Activated CD4-positive, alpha-beta T cell treated with anti-CD3 and anti-CD28 coated beads, Interleukin-2, amount 10 ng/mL, durations not matched to agents 24 days and 14 days (primary cell): ENCODE data around the gene TTC38. TPM values are rescaled to one million over a fixed set of nuclear protein-coding genes. Genes with fewer than 3 reads are reported as not detected.

ENCODE experiments used
- DNase-seq: peaks from one replicate; pipeline ENCODE4 v3.0.0; 2022
- H3K27ac Mint-ChIP-seq: one replicate; pipeline ENCODE4 v1.8.0; 2022; ENCODE audit warnings: mild to moderate bottlenecking, mixed read lengths
- H3K27me3 Mint-ChIP-seq: one replicate; pipeline ENCODE4 v1.8.0; 2022; ENCODE audit warnings: mixed read lengths
- H3K36me3 Mint-ChIP-seq: one replicate; pipeline ENCODE4 v1.8.0; 2022; ENCODE audit warnings: low read depth, mild to moderate bottlenecking, mixed read lengths
- H3K4me1 Mint-ChIP-seq: one replicate; pipeline ENCODE4 v1.8.0; 2021; ENCODE audit warnings: mixed read lengths
- H3K4me3 Mint-ChIP-seq: one replicate; pipeline ENCODE4 v1.8.0; 2022; ENCODE audit warnings: mild to moderate bottlenecking, moderate library complexity, mixed read lengths
- H3K9me3 Mint-ChIP-seq: one replicate; pipeline ENCODE4 v1.8.0; 2021; ENCODE audit warnings: mixed read lengths
- intact Hi-C: fragments of 100-400 bp; cut with micrococcal nuclease; formaldehyde crosslinking; loops from one replicate; pipeline ENCODE4 v1.15.1; 2023
- total RNA-seq: library from RNA; stranded (reverse); gene quantifications from 2 replicates; pipeline ENCODE4 v1.2.3, GENCODE V29; 2022

TTC38 gene
- total RNA-seq, 1 donor from 2014 or later, result 20.3 TPM

DNA sequence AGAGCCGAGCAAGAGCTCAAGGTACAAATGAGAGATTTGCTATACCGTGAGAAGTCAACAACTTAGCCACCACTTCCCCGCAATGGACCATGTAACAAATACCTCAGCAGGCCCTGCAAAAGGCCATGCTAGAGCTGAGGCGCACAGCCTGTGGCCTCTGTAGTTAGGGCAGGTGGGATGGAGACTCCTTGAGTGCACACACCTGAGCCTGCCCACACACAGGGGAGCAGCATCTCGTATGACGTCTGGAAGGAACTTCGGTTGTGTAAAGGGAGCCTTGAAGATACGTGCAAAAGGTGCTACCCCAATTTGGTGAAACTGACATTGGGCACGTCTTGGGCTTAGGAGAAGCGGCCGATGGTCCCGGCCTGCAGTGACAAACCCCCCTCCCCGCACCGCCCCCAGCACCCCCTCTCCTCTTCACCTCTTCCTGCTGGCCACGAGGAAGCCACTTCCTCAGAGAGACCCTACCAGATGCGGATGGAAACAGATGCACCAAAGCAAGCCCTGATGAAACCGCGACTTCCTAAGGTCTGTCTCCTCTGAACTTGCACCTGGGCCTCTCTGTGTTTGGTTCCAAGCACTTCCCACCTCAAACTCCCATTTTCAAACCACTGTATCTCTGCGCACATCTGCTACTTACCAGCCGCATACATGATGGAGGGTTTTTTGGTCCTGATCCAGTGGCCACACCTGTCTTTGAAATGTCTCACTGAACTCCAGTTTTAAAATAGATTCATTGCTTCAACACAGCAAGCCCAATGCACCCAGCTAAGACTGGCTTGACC, 28.4 kb upstream of the TTC38 start:
- Mint-ChIP-seq H3K27ac (peak overlapping the region; percentile 57), H3K36me3 (peaks cover 22% of the 10 kb centered on the region), H3K27me3 (no peaks in the 10 kb centered on the region), H3K4me1 (peaks cover 14% of the 10 kb centered on the region), H3K9me3 (no peaks in the 10 kb centered on the region), H3K4me3 (peak overlapping the region; percentile 1)
- peak; percentile 71 for DNase-seq
- intact Hi-C loops, result no loop called here

DNA sequence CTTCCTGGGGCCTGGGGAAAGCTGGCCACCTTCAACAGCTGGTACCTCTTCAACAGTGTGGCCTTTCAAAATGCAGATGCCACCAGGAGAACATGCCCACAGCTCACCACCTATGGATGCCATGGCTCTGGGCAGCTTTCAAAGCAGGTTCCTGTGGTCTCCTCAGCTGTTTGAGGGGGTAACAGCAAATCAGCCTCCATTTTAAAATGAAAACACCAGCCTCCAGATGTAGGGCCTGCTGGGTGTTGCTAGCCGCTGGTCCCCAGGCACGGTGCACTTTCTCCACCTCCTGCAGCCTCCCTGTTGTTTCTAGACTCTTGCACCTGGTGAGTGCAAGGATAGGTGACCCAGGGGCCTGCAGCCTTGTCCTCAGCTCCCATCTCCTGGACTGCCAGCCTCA, 27.7 kb upstream of the TTC38 start:
- peaks cover 14% of the 10 kb centered on the region for H3K4me1 Mint-ChIP-seq
- intact Hi-C loops, result no loop called here
- H3K4me3 Mint-ChIP-seq, result no peak overlapping the region
- no peaks in the 10 kb centered on the region for H3K27me3 Mint-ChIP-seq
- H3K9me3 Mint-ChIP-seq, result no peaks in the 10 kb centered on the region
- no peak for DNase-seq
- H3K27ac Mint-ChIP-seq, result no peak overlapping the region
- H3K36me3 Mint-ChIP-seq, result peaks cover 22% of the 10 kb centered on the region

DNA sequence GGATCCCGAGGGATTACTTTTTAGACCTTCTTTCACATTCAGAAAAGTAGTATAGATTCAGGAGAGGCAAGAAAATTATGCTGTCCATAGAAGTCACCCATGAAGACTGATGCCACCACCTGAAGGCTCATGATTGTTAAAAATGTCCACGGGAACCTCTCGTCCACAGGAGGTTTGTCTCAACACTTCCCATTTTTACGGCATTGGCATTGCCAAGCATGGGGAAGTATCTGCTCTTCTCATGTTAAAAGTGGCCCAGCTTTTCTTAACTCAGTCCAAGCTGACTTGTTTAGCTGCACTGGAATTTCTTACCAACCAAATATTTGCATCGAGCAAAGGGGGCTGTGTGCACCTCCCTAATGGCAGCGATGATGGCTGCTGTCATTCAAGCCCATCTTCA, 27.3 kb upstream of the TTC38 start:
- H3K27me3 Mint-ChIP-seq, result no peaks in the 10 kb centered on the region
- peaks cover 14% of the 10 kb centered on the region for H3K4me1 Mint-ChIP-seq
- peaks cover 20% of the 10 kb centered on the region for H3K36me3 Mint-ChIP-seq
- DNase-seq, result no peak
- intact Hi-C loops, result no loop called here
- H3K9me3 Mint-ChIP-seq, result no peaks in the 10 kb centered on the region
- no peak overlapping the region for H3K4me3 Mint-ChIP-seq
- no peak overlapping the region for H3K27ac Mint-ChIP-seq

DNA sequence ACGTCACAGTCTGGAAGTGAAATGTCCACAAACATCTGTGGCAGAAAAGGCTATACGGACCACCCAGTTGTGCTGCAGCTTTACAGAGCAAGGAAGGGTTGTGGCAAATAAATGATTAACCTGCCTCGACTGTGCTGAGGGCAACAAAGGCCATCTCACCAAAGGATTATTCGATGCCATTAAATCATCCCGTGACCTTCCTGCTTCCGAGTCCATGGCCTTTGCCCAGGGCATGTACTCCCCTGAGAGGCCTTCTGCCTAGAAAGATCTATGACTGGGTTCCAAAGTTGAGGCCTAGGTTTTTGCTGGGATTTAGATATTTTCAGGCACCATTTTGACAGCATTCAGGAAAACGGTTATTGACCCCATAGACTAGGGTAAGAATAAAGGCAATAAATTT, 26.9 kb upstream of the TTC38 start:
- H3K36me3 Mint-ChIP-seq, result peaks cover 21% of the 10 kb centered on the region
- no peak for DNase-seq
- intact Hi-C loops, result no loop called here
- H3K27me3 Mint-ChIP-seq, result no peaks in the 10 kb centered on the region
- peaks cover 14% of the 10 kb centered on the region for H3K4me1 Mint-ChIP-seq
- no peak overlapping the region for H3K27ac Mint-ChIP-seq
- no peak overlapping the region for H3K4me3 Mint-ChIP-seq
- no peaks in the 10 kb centered on the region for H3K9me3 Mint-ChIP-seq

DNA sequence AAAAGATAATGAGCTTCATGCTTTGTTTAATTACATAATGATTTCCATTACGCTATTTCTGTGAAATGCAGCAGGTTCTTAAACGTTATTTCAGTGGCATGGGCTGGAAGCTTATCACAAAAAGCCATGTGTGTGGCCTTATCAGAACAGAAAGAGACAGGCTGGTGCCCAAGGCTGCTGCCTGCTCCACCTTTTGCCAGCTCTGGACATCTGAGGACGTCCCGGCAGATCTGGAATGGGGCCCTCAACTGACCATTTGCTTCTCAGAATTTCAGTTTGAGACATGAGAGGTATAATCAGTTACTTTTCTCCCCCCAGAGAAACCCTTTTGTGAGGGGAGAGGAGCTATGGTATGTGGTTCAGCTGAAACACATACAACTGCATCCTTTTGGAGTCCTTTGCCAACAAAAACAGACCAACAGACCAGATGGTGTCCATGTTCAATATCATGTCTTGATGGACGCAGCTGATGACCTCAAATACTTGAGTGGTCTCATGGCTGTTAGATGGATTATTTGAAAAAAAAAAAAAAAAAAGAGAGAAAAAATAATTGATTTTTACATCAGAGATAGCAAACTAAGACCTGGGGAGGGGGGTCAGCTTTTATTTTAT, 26.3 kb upstream of the TTC38 start:
- H3K9me3 Mint-ChIP-seq, result no peaks in the 10 kb centered on the region

DNA sequence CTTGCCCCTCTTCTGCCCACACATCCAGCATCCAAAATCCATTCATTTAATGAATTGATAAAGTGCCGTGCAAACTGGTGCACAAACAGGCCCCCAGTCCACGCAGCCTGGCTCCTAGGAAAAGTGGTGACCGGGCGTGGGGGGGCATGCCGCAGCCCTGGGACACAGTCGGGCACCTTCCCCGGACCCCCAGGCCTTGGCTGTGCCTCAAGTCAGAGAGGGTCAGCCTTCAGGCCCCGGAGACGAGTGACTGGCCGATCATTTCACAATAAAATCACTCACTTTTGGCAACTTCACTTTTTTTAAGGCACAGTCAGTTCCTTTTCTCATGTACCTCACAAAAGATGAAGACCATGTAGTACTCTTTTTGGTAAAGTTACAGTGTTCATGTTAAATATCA, 25.7 kb upstream of the TTC38 start:
- Mint-ChIP-seq H3K4me1 (peaks cover 17% of the 10 kb centered on the region), H3K4me3 (no peak overlapping the region), H3K36me3 (peaks cover 23% of the 10 kb centered on the region), H3K9me3 (no peaks in the 10 kb centered on the region), H3K27me3 (no peaks in the 10 kb centered on the region), H3K27ac (no peak overlapping the region)
- no peak for DNase-seq
- intact Hi-C loops, result no loop called here

More for the DNA sequence above, 26.3 kb upstream of the TTC38 start:
- H3K36me3 Mint-ChIP-seq, result peaks cover 23% of the 10 kb centered on the region
- H3K27me3 Mint-ChIP-seq, result no peaks in the 10 kb centered on the region
- no peak overlapping the region for H3K4me3 Mint-ChIP-seq
- H3K4me1 Mint-ChIP-seq, result peaks cover 17% of the 10 kb centered on the region
- DNase-seq, result no peak
- H3K27ac Mint-ChIP-seq, result no peak overlapping the region
- intact Hi-C loops, result no loop called here

DNA sequence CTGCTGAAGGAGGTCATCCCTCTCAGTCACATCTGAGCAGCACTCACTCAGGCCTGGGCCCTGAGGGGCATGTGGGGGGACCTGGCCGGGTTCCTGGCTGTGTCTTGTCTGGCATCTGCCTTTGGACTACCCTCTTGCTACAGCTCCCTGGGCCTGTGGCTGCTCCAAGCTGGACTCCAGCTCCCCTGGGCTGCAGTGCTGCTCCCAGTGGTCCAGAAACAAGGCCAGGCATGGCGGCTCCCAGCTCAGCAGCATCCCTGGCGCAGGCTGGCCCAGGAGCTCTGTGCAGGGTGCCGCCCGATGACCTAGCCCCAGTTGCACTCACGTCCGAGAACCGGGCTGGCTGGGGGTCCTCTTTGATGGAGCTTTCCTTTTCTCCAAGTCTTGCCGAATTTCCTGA, 23.0 kb upstream of the TTC38 start:
- Mint-ChIP-seq H3K9me3 (no peaks in the 10 kb centered on the region), H3K4me3 (no peak overlapping the region), H3K4me1 (peaks cover 19% of the 10 kb centered on the region), H3K36me3 (peaks cover 16% of the 10 kb centered on the region), H3K27ac (no peak overlapping the region), H3K27me3 (no peaks in the 10 kb centered on the region)
- DNase-seq, result no peak
- intact Hi-C loops, result no loop called here

DNA sequence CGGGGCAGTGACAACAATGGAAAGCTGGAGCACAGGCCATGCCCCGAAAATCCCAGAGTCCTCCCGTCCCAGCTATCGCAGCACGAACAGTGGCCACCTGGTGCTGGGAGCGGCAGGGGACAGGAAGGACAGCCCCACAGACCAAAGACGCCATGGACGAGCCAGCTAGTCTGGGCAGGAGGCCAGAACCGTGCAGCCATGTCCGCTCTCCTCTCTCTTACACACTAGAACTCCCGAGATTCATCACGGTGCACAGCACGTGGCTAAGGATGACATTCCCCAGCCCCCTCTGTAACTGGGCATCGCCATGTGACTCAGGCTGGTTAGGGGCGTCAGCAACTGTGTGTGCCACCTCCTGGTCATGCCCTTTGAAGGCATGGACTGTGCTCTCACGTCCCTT, 22.3 kb upstream of the TTC38 start:
- H3K27ac Mint-ChIP-seq, result no peak overlapping the region
- no peak for DNase-seq
- H3K36me3 Mint-ChIP-seq, result peaks cover 16% of the 10 kb centered on the region
- H3K27me3 Mint-ChIP-seq, result no peaks in the 10 kb centered on the region
- H3K9me3 Mint-ChIP-seq, result no peaks in the 10 kb centered on the region
- peaks cover 14% of the 10 kb centered on the region for H3K4me1 Mint-ChIP-seq
- H3K4me3 Mint-ChIP-seq, result no peak overlapping the region
- intact Hi-C loops, result no loop called here

DNA sequence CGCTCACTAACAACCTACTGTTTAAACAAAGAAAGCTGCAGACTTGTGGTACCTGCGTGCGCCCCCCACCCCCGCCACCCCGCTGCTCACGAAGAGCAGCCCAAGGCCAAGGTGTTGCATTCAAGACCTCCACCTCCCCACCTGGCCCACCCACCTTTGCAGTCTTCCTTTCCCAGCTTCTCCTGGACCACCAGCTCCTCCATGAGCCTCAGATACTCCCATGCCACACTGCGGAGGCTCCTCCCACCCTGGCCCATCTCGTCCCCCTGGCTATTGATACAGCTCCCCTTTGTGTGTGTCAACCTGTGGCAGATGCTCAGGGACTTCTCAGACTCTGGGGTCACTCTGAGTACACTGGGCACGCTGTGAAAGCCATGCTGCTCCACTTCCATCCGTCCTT, 21.6 kb upstream of the TTC38 start:
- Mint-ChIP-seq H3K4me3 (no peak overlapping the region), H3K27ac (no peak overlapping the region), H3K4me1 (peaks cover 12% of the 10 kb centered on the region), H3K9me3 (no peaks in the 10 kb centered on the region), H3K27me3 (no peaks in the 10 kb centered on the region), H3K36me3 (peaks cover 15% of the 10 kb centered on the region)
- DNase-seq, result no peak
- intact Hi-C loops, result no loop called here

DNA sequence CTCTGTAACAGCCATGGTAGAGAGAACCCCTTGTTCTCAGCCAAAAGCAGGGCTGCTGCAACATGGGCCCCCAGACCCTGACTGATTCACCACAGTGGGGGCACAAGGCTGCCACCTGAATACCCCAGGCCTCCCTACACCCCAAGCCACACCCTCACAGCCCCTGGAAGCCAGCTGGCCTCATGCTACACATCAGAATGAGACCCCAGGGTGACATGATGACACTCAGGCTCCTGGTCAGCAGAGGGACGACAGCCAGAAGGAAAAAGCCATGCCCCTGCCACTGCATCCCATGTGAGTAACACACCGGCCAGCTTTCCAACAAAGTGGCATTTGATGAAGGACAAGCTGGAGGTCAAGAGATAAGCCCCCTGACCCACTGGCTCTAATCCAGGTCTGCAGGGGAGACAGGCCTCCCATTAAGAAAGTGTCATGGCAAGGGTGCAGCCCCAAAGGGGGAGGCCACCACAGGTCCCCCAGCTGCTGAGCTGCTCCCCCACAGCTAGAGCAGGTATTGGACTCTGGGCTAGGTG, 20.3 kb upstream of the TTC38 start:
- Mint-ChIP-seq H3K4me1 (peaks cover 20% of the 10 kb centered on the region), H3K27ac (no peak overlapping the region), H3K9me3 (no peaks in the 10 kb centered on the region), H3K4me3 (no peak overlapping the region), H3K36me3 (peaks cover 13% of the 10 kb centered on the region), H3K27me3 (no peaks in the 10 kb centered on the region)
- DNase-seq, result no peak
- intact Hi-C loops, result no loop called here

DNA sequence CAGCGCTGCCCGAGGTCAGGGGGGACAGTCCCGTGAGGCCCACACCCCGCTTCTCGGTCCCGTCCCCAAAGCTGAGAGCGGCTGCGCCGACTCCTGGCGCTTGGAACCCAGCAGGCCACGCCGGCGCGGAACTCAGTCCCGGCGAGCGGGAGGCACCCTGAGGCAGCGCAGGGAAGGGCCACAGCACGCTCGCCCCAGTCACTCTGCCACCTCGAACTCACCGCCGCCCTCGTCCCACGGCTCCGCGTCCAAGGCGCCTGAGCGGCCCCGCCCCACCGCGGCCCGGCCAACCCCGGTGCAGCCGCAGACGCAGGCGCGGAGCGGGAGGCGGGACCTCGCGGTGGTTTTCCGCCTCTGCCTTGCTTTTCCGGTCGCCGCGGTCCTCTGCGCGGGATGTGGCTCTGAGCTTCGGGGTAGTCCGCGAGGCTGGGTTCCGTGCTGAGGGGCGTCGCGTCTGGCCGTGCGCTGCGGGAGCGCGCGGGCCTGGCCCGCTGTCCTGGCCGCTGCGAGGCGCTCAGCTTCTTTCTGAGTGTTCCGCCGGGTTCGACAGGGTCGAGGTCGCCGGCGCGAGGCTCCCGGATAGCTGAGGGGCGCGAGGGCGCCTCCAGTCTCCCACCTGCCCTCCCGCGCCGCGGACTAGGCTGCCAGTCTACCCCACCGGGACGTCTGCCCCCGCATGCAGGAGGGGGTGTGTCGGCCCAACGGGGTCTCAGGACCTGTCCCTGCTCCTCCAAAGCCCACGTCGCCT, 17.6 kb upstream of the TTC38 start, which contains the start of gene CDPF1:
TSS of gene CDPF1 (minus strand) at position 259 of the 748 bp plus-strand sequence. CDS start 2,009 bp downstream, outside the sequence.
- peak within 1 kb of the TSS; percentile 89 for H3K27ac Mint-ChIP-seq
- H3K4me1 Mint-ChIP-seq, result peaks cover 27% of the 10 kb centered on the region
- intact Hi-C loops, result loop anchor here (1.0 to 5.0 kb wide), 3 partner anchors 47 to 127 kb away; partner anchors contain the start of genes GTSE1 and PPARA
- H3K27me3 Mint-ChIP-seq, result no peaks in the 10 kb centered on the region
- peak; percentile 98 for DNase-seq
- H3K4me3 Mint-ChIP-seq, result peak within 1 kb of the TSS; percentile 91
- no peaks in the 10 kb centered on the region for H3K9me3 Mint-ChIP-seq
- peaks cover 8% of the 10 kb centered on the region for H3K36me3 Mint-ChIP-seq

DNA sequence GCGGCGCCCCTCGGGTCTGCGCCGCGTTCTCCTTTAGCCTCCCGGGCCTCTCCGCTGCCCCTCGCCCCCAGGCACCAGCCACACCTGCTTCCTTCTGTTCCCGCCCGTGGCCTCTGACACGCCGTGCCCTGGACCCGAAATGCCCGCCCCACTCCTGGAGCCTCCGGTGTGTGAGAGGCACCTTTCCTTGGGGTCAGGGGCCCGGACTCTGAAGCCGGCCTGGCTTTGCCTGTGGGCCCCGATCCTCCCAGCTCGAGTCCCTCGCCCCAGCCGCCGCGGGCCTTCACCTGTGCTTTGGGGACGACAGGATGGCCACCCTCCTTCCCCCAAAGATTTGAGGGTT, 17.1 kb upstream of the TTC38 start:
- intact Hi-C loops, result loop anchor here (1.0 to 5.0 kb wide), 3 partner anchors 47 to 127 kb away; partner anchors contain the start of genes GTSE1 and PPARA
- DNase-seq, result peak; percentile 75
- H3K9me3 Mint-ChIP-seq, result no peaks in the 10 kb centered on the region
- H3K4me3 Mint-ChIP-seq, result peak overlapping the region; percentile 91
- H3K36me3 Mint-ChIP-seq, result peaks cover 6% of the 10 kb centered on the region
- peak overlapping the region; percentile 89 for H3K27ac Mint-ChIP-seq
- no peaks in the 10 kb centered on the region for H3K27me3 Mint-ChIP-seq
- peaks cover 27% of the 10 kb centered on the region for H3K4me1 Mint-ChIP-seq

DNA sequence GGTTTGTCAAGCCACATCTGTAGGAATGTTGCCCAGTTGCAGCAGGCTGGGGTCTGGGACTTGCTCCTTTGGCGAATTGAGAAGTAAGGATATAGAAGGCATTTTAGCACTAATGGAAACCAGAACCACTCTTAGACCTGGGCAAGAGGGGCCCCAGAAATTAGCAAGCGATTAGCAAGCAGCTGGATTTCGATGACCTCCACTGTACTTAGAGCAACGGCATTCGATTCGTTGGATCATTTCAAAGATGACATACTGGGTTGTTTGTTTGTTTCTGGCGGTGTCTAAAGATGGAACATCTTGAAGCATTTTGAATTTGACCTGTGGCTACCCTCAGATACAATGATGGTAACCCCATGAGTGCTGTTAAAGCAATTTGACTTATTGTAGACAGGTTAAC, 16.5 kb upstream of the TTC38 start:
- peaks cover 26% of the 10 kb centered on the region for H3K4me1 Mint-ChIP-seq
- no peaks in the 10 kb centered on the region for H3K27me3 Mint-ChIP-seq
- peak overlapping the region; percentile 89 for H3K27ac Mint-ChIP-seq
- intact Hi-C loops, result loop anchor here (5.0 kb wide), 2 partner anchors 46 to 99 kb away; partner anchors contain the start of genes GTSE1 and PPARA
- peak overlapping the region; percentile 91 for H3K4me3 Mint-ChIP-seq
- no peaks in the 10 kb centered on the region for H3K9me3 Mint-ChIP-seq
- H3K36me3 Mint-ChIP-seq, result peaks cover 6% of the 10 kb centered on the region
- DNase-seq, result no peak
